Endothelial cell of umbilical vein (primary cell): ENCODE measurements around the gene WBP2. TPM values are rescaled to one million over a fixed set of nuclear protein-coding genes. Genes with fewer than 3 reads are reported as not detected.

Experiments used
- BruUV-seq: library from RNA; stranded (reverse); fragments of 400-500 nt; replicated peaks from 2 replicates; lab custom pipeline; 2021; lab: Mats Ljungman, UMichigan
- CTCF ChIA-PET: fragments of 300-600, 350-600 bp; sonication (Branson Sonifier 250); formaldehyde crosslinking; loops from one replicate; lab custom pipeline; 2021; ENCODE audit warnings: antibody characterized with exemption, inconsistent platforms; lab: Charles Lee
- POLR2A ChIA-PET: fragments of 300-600, 350-600 bp; sonication (Branson Sonifier 250); formaldehyde crosslinking; loops from one replicate; lab custom pipeline; 2021; ENCODE audit warnings: antibody characterized with exemption, inconsistent platforms; lab: Charles Lee
- DNase-seq: peaks from one replicate; pipeline ENCODE4 v3.0.0-alpha.2; 2011; ENCODE audit warnings: low read depth, low spot score
- FAIRE-seq: peaks from 2 replicates; lab custom pipeline; 2011; peaks lifted over from hg19 to GRCh38; lab: Jason Lieb, UNC
- H2AFZ ChIP-seq: 2 replicates; pipeline ENCODE4 v1.6.0; 2012; ENCODE audit warnings: low read depth, low read length, control low read depth, inconsistent platforms
- H3K27ac ChIP-seq: 2 replicates; pipeline ENCODE4 v1.5.1; 2011; ENCODE audit warnings: low read depth, mild to moderate bottlenecking, control low read depth, low read length, moderate library complexity; ENCODE audit not compliant: insufficient read depth
- H3K27me3 ChIP-seq, 2 experiments: 2 replicates each; pipeline versions ENCODE4 v1.6.0 to v1.6.1; 2011; ENCODE audit warnings: low read length in 2 of 2, mixed read lengths in 1 of 2; ENCODE audit not compliant: control insufficient read depth in 2 of 2, insufficient read depth in 2 of 2
- H3K36me3 ChIP-seq, 2 experiments: 2 replicates in 1 of 2; 3 replicates in 1 of 2; pipeline ENCODE4 v1.5.1; 2011; ENCODE audit warnings: low read length in 2 of 2, mild to moderate bottlenecking in 1 of 2, moderate library complexity in 1 of 2; ENCODE audit not compliant: control insufficient read depth in 2 of 2, insufficient read depth in 2 of 2; ENCODE audit errors: extremely low read depth in 1 of 2
- H3K4me1 ChIP-seq: 3 replicates; pipeline ENCODE4 v1.5.1; 2011; ENCODE audit warnings: mild to moderate bottlenecking, low read length; ENCODE audit not compliant: control insufficient read depth, insufficient read depth; ENCODE audit errors: extremely low read depth
- H3K4me2 ChIP-seq: 2 replicates; pipeline ENCODE4 v1.6.1; 2011; ENCODE audit warnings: low read length, control low read depth, mixed read lengths; ENCODE audit not compliant: insufficient read depth
- H3K4me3 ChIP-seq, 3 experiments: fragments of 200-600 bp in 1 of 3; sonication (generic), shearing (Covaris generic) in 1 of 3; replicated peaks in 1 of 3; 2 replicates each; pipeline ENCODE4 v1.5.1; 2011 to 2016; ENCODE audit warnings: control low read depth in 3 of 3, low read length in 3 of 3, mild to moderate bottlenecking in 2 of 3, inconsistent platforms in 1 of 3, low read depth in 1 of 3, moderate library complexity in 1 of 3; ENCODE audit not compliant: insufficient read depth in 1 of 3
- H3K79me2 ChIP-seq: 2 replicates; pipeline ENCODE4 v1.6.0; 2012; ENCODE audit warnings: low read length, inconsistent platforms; ENCODE audit not compliant: control insufficient read depth, insufficient read depth
- H3K9ac ChIP-seq: replicated peaks from 2 replicates; pipeline ENCODE3; 2011; ENCODE audit warnings: low read length, control low read depth; ENCODE audit not compliant: insufficient read depth; ENCODE audit errors: extremely low read depth
- H3K9me1 ChIP-seq: replicated peaks from 3 replicates; pipeline ENCODE4 v1.6.0; 2011; ENCODE audit warnings: mild to moderate bottlenecking, low read length; ENCODE audit not compliant: control insufficient read depth, insufficient read depth; ENCODE audit errors: extremely low read depth
- H3K9me3 ChIP-seq: replicated peaks from 2 replicates; pipeline ENCODE4 v1.5.1; 2012; ENCODE audit warnings: low read length, inconsistent platforms; ENCODE audit not compliant: control insufficient read depth, insufficient read depth
- H4K20me1 ChIP-seq: replicated peaks from 2 replicates; pipeline ENCODE3; 2011; ENCODE audit warnings: mild to moderate bottlenecking, low read length; ENCODE audit not compliant: control insufficient read depth, insufficient read depth; ENCODE audit errors: extremely low read depth
- CTCF ChIP-seq, 2 donors: IDR thresholded peaks; 1 replicate in 1 of 2; 2 replicates in 1 of 2; pipeline ENCODE4 v1.5.1; 2011; ENCODE audit warnings: low read length in 2 of 2, mild to moderate bottlenecking in 2 of 2, moderate library complexity in 2 of 2, control low read depth in 1 of 2, inconsistent platforms in 1 of 2, low read depth in 1 of 2; ENCODE audit not compliant: insufficient read depth in 1 of 2; ENCODE audit errors: extremely low read depth in 1 of 2
- EZH2 ChIP-seq: IDR thresholded peaks from 2 replicates; pipeline ENCODE4 v1.6.1; 2012; ENCODE audit warnings: borderline replicate concordance, low read depth, mild to moderate bottlenecking, moderate library complexity, low read length, inconsistent platforms; ENCODE audit not compliant: severe bottlenecking
- FOS ChIP-seq: IDR thresholded peaks from 2 replicates; pipeline ENCODE4 v1.6.1; 2011; ENCODE audit warnings: mild to moderate bottlenecking, low read length, moderate library complexity, borderline replicate concordance; ENCODE audit not compliant: insufficient read depth
- GATA2 ChIP-seq: IDR thresholded peaks from 2 replicates; pipeline ENCODE4 v1.7.0; 2011; ENCODE audit warnings: low read depth, mild to moderate bottlenecking, moderate library complexity, mixed read lengths, low read length; ENCODE audit not compliant: insufficient read length, insufficient read depth
- JUN ChIP-seq: IDR thresholded peaks from 2 replicates; pipeline ENCODE4 v1.6.1; 2011; ENCODE audit warnings: borderline replicate concordance, low read depth; ENCODE audit not compliant: insufficient read length, insufficient read depth
- MAX ChIP-seq: IDR thresholded peaks from 2 replicates; pipeline ENCODE4 v1.6.1; 2011; ENCODE audit not compliant: insufficient read depth, insufficient read length
- MYC ChIP-seq: IDR thresholded peaks from one replicate; pipeline ENCODE4 v1.6.1; 2011; ENCODE audit warnings: mild to moderate bottlenecking, low read depth, low read length
- POLR2A ChIP-seq: IDR thresholded peaks from 2 replicates; pipeline ENCODE4 v1.6.1; 2012; ENCODE audit warnings: low read depth, mild to moderate bottlenecking, control low read depth, low read length
- POLR2AphosphoS5 ChIP-seq: IDR thresholded peaks from 2 replicates; pipeline ENCODE4 v1.6.1; 2012; ENCODE audit warnings: low read depth, mild to moderate bottlenecking, control low read depth, low read length, moderate library complexity; ENCODE audit not compliant: insufficient read depth
- dilution Hi-C: fragments of 300-500 bp; cut with MboI; formaldehyde crosslinking; loops from one replicate; pipeline ENCODE4 v1.15.0; 2019; ENCODE audit warnings: low sequenced_read_pairs; ENCODE audit not compliant: extremely low pct_ligation_motif_present
- intact Hi-C: fragments of 100-400 bp; cut with micrococcal nuclease; formaldehyde crosslinking; loops from one replicate; pipeline ENCODE4 v1.10.0; 2022
- polyA plus RNA-seq, 4 experiments: library from polyadenylated mRNA; depleted of rRNA in 3 of 4; stranded (reverse) in 3 of 4; unstranded in 1 of 4; fragments of >200 nt; gene quantifications; 2 replicates each; pipeline versions ENCODE4 v1.2.1 to v1.2.3, GENCODE V29; 2011 to 2012; ENCODE audit warnings: missing spikeins in 1 of 4
- total RNA-seq: library from RNA; stranded (reverse); gene quantifications from 2 replicates; pipeline ENCODE4 v1.2.3, GENCODE V29; 2021

The WBP2 gene
- total and polyA plus RNA-seq, 2 donors (not counting 3 experiments of a cell fraction or from before 2014, with no cell fraction given) = 81.5 to 126 TPM

- dilution Hi-C loops = no loop called here
- DNase-seq = no peak
- peaks cover 7 to 28% of the 10 kb centered on the region in 2 experiments for H3K36me3 ChIP-seq
- no peaks in the 10 kb centered on the region for H3K9me1 ChIP-seq
- no peaks in the 10 kb centered on the region for H4K20me1 ChIP-seq
- H3K4me2 ChIP-seq = no peak overlapping the region
- ChIA-PET POLR2A (interaction anchor here (1.0 kb wide), 1 partner anchor 43 kb away, joined by 6 read pairs; the partner anchor contains the start of gene WBP2), CTCF (interaction anchor here (1.1 to 3.6 kb wide), 5 partner anchors 20 to 116 kb away, joined by 3 to 42 read pairs (median 4); partner anchors contain the start of genes TRIM47 and WBP2)
- no peaks in the 10 kb centered on the region for H3K9me3 ChIP-seq
- H3K9ac ChIP-seq = no peak overlapping the region
- H3K4me3 ChIP-seq = no peak overlapping the region
- no peaks in the 10 kb centered on the region for H3K27me3 ChIP-seq
- no TSS peak for BruUV-seq
- no peak overlapping the region for H3K27ac ChIP-seq
- H3K4me1 ChIP-seq = peaks cover 12% of the 10 kb centered on the region
- no peak overlapping the region for H2AFZ ChIP-seq
- TF ChIP-seq CTCF (IDR thresholded peaks at IDR 0.05; ENCODE audit: extremely low read depth in 1 of 2, insufficient read depth in 1 of 2, low read depth in 1 of 2, low read length in 2 of 2) = no peak
- no peak for TF ChIP-seq JUN
- TF ChIP-seq POLR2AphosphoS5 = no peak
- no peak for TF ChIP-seq GATA2
- TF ChIP-seq POLR2A = no peak
- no peak for TF ChIP-seq FOS
- TF ChIP-seq EZH2 = no peak
- no peak for TF ChIP-seq MAX
- no peak for TF ChIP-seq MYC
- no peak for FAIRE-seq
- intact Hi-C loops = loop anchor here (5.0 kb wide), 1 partner anchor 121 kb away; a partner anchor contains a TSS
- H3K79me2 ChIP-seq = peaks cover 22% of the 10 kb centered on the region
These were observed 42.9 kb upstream of the WBP2 start for GRCh38 chr17:75898065-75898464.
